C4-2B (cell line): ENCODE results near the gene SH3BGR.

Experiments used
- ZFX ChIP-seq: fragments of 450-650 bp; IDR thresholded peaks from 2 replicates; pipeline ENCODE4 v1.6.1; 2017
- TF ChIP-seq, protein P1 (sequence below): fragments of 450-650 bp; conservative IDR thresholded peaks from 2 replicates; pipeline ENCODE4 v1.5.1; 2017; ENCODE audit warnings: mild to moderate bottlenecking

DNA sequence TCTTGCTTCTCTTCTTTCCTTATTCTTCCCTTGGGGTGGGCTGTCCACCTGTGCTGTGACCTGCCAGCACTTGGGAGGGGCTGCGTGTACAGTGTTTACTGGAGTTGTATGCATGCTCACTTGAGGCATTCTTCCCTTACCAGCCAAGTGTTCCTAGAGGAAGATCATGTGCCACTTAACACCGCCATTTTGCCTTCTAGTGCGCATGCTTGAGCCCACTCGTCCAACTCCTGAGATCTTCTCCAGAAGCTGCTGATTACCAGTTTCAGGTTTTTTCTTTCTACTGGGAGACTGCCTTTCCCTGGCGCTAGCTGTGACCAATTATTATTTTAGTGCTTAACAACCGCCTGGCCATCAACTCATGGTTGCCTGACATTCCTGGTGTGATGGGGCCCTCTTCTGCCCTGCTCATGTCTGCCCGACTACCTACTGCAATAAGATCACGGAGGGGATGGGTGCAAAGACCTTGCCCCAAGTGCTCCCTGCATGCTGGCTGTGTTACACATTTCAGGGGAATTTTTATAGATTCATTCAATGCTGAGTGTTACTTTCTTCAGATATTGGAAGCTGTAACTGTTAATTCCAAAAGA, 86.8 kb downstream of the SH3BGR start:
- TF ChIP-seq, protein P1, sequence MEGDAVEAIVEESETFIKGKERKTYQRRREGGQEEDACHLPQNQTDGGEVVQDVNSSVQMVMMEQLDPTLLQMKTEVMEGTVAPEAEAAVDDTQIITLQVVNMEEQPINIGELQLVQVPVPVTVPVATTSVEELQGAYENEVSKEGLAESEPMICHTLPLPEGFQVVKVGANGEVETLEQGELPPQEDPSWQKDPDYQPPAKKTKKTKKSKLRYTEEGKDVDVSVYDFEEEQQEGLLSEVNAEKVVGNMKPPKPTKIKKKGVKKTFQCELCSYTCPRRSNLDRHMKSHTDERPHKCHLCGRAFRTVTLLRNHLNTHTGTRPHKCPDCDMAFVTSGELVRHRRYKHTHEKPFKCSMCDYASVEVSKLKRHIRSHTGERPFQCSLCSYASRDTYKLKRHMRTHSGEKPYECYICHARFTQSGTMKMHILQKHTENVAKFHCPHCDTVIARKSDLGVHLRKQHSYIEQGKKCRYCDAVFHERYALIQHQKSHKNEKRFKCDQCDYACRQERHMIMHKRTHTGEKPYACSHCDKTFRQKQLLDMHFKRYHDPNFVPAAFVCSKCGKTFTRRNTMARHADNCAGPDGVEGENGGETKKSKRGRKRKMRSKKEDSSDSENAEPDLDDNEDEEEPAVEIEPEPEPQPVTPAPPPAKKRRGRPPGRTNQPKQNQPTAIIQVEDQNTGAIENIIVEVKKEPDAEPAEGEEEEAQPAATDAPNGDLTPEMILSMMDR = no peak
- TF ChIP-seq ZFX = no peak
